Measurements from ENCODE around the gene CH25H. TPM values are rescaled to one million over a fixed set of nuclear protein-coding genes. Genes with fewer than 3 reads are reported as not detected.

CH25H gene
- total and polyA plus RNA-seq, 11 donors, result 0.24 to 3.5 (median 0.40) TPM

DNA sequence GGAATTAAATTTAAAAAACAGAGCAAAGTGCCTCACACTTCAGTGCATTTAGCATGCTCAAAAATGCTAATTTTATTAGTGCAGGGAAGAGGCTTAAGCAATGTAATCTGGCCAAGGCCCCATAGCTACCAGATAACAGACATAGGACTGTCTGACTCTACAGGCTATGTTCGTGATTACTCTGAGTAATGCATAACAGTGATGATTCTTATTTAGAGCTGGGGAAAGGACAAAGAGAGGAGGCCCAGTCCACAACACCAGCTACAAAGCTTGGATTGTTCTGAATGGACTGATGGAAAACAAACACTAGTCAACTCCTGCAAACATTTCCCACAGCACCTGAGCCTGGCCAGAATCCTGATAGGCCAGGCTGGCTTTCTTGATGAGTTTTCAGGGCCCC, 8.4 kb upstream of the CH25H start:
- peaks cover 0 to 19% (median 7%) of the 10 kb centered on the region in 12 donors for H3K4me1 ChIP-seq
- DNase-seq, result no peak
- H3K27ac ChIP-seq, result no peak overlapping the region
- H3K36me3 ChIP-seq, result peaks cover 0 to 43% (median 15%) of the 10 kb centered on the region in 9 donors
- H3K9me3 ChIP-seq, result no peaks in the 10 kb centered on the region
- no peaks in the 10 kb centered on the region for H3K27me3 ChIP-seq
- no peak for ATAC-seq
- intact Hi-C loops (cut with DNase I), result loop anchor here in 9 of 10 donors (2.0 to 5.0 kb wide), 6 partner anchors 185 to 378 kb away; no protein-coding TSS in a partner anchor
- H3K4me3 ChIP-seq, result no peak overlapping the region
- WGBS, 4 donors, result 60 to 80% (median 69%) methylated on average over 1 of the region's 1 CpG
- no peak for TF ChIP-seq POLR2A (IDR thresholded peaks at IDR 0.05)
- TF ChIP-seq, protein P1, sequence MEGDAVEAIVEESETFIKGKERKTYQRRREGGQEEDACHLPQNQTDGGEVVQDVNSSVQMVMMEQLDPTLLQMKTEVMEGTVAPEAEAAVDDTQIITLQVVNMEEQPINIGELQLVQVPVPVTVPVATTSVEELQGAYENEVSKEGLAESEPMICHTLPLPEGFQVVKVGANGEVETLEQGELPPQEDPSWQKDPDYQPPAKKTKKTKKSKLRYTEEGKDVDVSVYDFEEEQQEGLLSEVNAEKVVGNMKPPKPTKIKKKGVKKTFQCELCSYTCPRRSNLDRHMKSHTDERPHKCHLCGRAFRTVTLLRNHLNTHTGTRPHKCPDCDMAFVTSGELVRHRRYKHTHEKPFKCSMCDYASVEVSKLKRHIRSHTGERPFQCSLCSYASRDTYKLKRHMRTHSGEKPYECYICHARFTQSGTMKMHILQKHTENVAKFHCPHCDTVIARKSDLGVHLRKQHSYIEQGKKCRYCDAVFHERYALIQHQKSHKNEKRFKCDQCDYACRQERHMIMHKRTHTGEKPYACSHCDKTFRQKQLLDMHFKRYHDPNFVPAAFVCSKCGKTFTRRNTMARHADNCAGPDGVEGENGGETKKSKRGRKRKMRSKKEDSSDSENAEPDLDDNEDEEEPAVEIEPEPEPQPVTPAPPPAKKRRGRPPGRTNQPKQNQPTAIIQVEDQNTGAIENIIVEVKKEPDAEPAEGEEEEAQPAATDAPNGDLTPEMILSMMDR (IDR thresholded peaks at IDR 0.05), result no peak

DNA sequence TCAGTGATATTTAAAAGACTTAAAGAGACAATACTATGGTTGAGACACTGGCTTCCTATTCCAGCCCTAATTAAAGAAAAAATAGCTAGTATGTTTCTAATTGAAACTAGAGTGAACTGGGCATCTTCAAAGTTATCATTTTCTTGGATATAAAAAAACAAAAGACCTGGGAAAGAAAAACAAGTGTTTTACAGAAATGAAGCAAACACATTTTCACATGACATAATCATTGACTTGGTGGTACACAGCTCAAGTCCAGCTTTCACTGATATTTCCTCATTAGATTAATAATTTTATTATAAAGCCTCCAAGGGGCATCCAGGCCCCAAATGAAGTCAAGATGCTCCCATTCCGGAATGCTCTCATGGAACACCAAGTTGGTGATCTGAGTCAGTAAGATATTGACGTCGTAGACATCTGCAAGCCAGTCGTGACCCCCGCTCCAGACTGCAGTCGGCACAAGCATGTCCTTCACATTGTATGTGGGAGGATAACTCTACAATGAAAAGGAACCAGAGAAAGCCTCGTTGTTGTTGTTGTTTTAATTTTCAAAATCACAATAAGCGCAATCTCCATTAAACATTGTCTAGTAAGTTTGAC, 7.5 kb upstream of the CH25H start:
- Histone ChIP-seq H3K4me1 (peaks cover 0 to 19% (median 7%) of the 10 kb centered on the region in 12 donors), H3K27me3 (no peaks in the 10 kb centered on the region), H3K4me3 (no peak overlapping the region), H3K27ac (no peak overlapping the region), H3K36me3 (peaks cover 0 to 37% (median 15%) of the 10 kb centered on the region in 9 donors), H3K9me3 (no peaks in the 10 kb centered on the region)
- intact Hi-C loops (cut with DNase I), result loop anchor here in 9 of 10 donors (2.0 to 5.0 kb wide), 7 partner anchors 184 to 377 kb away; no protein-coding TSS in a partner anchor
- ATAC-seq, result no peak
- WGBS, 4 donors, result 86 to 90% (median 88%) methylated on average over 8 of the region's 8 CpGs
- DNase-seq, result no peak
- TF ChIP-seq POLR2A (IDR thresholded peaks at IDR 0.05), result no peak
- TF ChIP-seq, protein P1 (IDR thresholded peaks at IDR 0.05), result no peak

DNA sequence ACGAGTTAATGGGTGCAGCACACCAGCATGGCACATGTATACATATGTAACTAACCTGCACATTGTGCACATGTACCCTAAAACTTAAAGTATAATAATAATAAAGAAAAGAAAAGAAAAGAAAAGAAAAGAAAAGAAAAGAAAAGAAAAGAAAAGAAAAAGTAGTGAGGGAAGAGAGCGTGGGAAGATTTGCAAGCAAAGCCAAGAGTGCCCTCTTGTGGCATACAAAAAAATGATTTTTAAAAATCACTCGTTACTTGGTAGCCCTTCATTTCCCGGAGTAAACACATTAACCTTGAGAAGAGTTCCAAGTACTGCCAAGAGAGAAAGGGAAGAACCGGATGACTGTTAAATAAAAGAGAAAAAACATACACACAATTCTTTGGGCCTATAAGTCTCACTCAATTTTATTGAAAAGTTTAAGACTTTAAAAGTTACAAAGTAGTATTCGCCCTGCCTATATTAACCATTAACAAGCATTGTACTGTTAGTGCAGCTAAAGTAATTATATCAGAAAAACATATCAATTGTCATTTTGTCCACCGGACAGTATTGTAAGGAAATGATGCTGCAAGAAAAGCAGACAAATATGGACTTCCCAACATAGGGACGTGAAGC, 6.2 kb upstream of the CH25H start:
- TF ChIP-seq POLR2A (IDR thresholded peaks at IDR 0.05), result no peak
- TF ChIP-seq, protein P1 (IDR thresholded peaks at IDR 0.05), result peak; percentile 47 to 87 (median 72)
- WGBS, 4 donors, result 35 to 41% (median 37%) methylated on average over 8 of the region's 8 CpGs
- no peak for DNase-seq
- H3K36me3 ChIP-seq, result peaks cover 0 to 28% (median 15%) of the 10 kb centered on the region in 9 donors
- no peaks in the 10 kb centered on the region for H3K9me3 ChIP-seq
- peaks cover 0 to 9% (median 0%) of the 10 kb centered on the region in 9 donors for H3K27me3 ChIP-seq
- ATAC-seq, result peak in 3 of 4 donors; percentile 53 to 76 (median 70)
- no peak overlapping the region for H3K4me3 ChIP-seq
- no peak overlapping the region for H3K27ac ChIP-seq
- intact Hi-C loops (cut with DNase I), result loop anchor here in 6 of 10 donors (1.0 to 5.0 kb wide), 5 partner anchors 183 to 376 kb away; no protein-coding TSS in a partner anchor
- H3K4me1 ChIP-seq, result peaks cover 0 to 23% (median 9%) of the 10 kb centered on the region in 12 donors

DNA sequence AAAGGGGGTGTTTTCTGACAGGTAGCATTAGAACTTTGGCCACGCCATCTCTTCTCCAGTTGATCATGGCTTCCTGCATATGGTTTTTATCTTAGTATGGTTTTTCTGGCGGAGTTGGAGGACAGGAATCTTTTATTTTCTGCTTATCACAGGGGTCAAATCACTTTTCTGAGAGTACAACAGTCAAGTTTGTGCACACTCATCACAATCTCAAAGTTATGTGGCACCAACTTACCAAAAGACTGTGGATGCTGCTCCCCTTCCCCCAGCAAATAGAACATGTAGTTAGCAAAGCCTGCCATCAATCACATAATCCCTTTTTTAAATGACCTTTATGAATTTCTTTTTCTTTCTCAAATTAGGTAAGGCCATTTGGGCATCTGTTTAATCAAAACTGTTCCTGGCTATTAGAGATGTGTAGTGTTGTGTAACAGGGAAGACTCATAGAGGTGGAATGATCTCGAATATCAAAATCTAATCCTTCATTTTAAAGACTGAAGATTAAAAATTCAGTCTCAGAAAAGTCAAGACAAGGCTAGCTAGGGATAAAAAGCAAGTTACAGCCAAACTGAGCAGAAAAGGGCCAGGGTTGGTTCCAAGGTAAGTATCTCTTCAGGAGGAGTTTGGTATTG, 3.8 kb upstream of the CH25H start:
- peaks cover 0 to 28% (median 0%) of the 10 kb centered on the region in 9 donors for H3K27me3 ChIP-seq
- TF ChIP-seq POLR2A (IDR thresholded peaks at IDR 0.05), result no peak
- TF ChIP-seq, protein P1 (IDR thresholded peaks at IDR 0.05), result no peak
- DNase-seq (no peak), ATAC-seq (no peak)
- no peak overlapping the region for H3K4me3 ChIP-seq
- 91 to 99% (median 94%) methylated on average over 3 of the region's 3 CpGs for WGBS, 4 donors
- no peaks in the 10 kb centered on the region for H3K9me3 ChIP-seq
- intact Hi-C loops (cut with DNase I), result loop anchor here in 5 of 10 donors (2.0 to 5.0 kb wide), 5 partner anchors 180 to 374 kb away; no protein-coding TSS in a partner anchor
- no peak overlapping the region for H3K27ac ChIP-seq
- peaks cover 0 to 30% (median 13%) of the 10 kb centered on the region in 12 donors for H3K4me1 ChIP-seq
- H3K36me3 ChIP-seq, result peaks cover 0 to 25% (median 15%) of the 10 kb centered on the region in 9 donors

Measured in heart left ventricle (tissue), 16 donors.